Posterior cingulate gyrus (tissue), 11 donors: ENCODE results near the gene FAM131A.

ENCODE experiments used
- DNase-seq, 10 donors: peaks; one replicate each; pipeline versions ENCODE4 v3.0.0 to v3.0.0-alpha.2; 2020 to 2021; ENCODE audit warnings: mixed read lengths in 3 of 10
- intact Hi-C: fragments of 100-400 bp; cut with DNase I; formaldehyde crosslinking; loops from one replicate; pipeline ENCODE4 v1.15.1; 2023

FAM131A gene

GRCh38 chr3:184315871-184316661 lies 21.3 kb upstream of the FAM131A start:
- intact Hi-C loops, result loop anchor here (2.0 kb wide), 1 partner anchor 17 kb away; the partner anchor contains the start of gene PSMD2
- peak in 2 of 10 donors; percentile 67 to 72 for DNase-seq

DNA sequence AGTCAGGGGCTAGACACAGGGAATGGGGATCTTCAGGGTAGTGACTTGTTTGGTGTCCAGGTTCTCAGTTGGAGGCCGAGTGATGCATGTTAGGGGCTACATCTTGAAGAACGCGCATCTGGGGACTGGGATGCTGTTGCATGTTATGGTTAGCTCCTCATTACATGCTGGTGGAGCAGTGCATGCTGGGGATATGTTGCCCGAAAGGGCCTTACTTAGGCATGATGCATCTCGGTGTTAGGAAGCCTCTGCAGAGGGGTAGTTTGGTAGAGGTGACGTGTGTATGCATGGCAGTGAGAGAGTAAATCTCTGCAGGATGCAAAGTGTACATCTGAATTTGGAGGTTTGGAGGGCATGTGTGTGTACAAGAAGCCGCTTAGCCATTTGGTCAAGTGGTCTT lies 20.6 kb upstream of the FAM131A start:
- intact Hi-C loops, result no loop called here
- peak in 2 of 10 donors; percentile 7 to 47 for DNase-seq

GRCh38 chr3:184317201-184317600 lies 20.2 kb upstream of the FAM131A start:
- intact Hi-C loops, result no loop called here

GRCh38 chr3:184320104-184320445 lies 17.3 kb upstream of the FAM131A start:
- intact Hi-C loops, result loop anchor here (2.0 kb wide), 1 partner anchor 17 kb away; the partner anchor contains the start of gene FAM131A
- DNase-seq, result peak; percentile 91 to 99 (median 96)

More at GRCh38 chr3:184317201-184317600, 20.2 kb upstream of the FAM131A start:
- peak in 2 of 10 donors; percentile 22 to 32 for DNase-seq

- peak in 2 of 10 donors; percentile 60 to 63 for DNase-seq
- intact Hi-C loops, result loop anchor here (2.0 kb wide), 1 partner anchor 15 kb away; the partner anchor contains the start of gene FAM131A
Observed at GRCh38 chr3:184321666-184322065, 15.7 kb upstream of the FAM131A start.

DNA sequence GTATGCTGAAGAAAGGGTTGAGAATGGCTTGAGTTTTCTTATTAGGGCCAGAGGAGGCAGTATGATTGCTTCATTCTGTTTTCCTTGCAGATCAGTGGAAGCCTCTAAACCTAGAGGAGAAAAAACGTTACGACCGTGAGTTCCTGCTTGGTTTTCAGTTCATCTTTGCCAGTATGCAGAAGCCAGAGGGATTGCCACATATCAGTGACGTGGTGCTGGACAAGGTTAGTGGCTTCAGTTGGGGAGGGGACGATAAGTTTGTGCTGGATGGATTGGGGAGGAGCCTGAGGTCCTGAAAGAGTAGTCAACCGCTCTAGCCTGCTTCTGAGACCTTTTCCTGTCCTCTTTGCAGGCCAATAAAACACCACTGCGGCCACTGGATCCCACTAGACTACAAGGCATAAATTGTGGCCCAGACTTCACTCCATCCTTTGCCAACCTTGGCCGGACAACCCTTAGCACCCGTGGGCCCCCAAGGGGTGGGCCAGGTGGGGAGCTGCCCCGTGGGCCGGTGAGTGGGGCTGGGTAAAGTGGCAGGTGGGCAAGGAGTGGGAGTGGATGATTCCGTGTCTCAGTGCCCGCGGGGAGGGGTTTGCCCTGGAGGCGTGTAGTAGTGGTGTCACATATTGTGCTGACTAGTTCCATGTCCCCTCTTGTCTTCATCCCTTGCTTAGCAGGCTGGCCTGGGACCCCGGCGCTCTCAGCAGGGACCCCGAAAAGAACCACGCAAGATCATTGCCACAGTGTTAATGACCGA lies 14.5 kb upstream of the FAM131A start:
- intact Hi-C loops, result no loop called here
- DNase-seq, result peak in 2 of 10 donors; percentile 29 to 50

DNA sequence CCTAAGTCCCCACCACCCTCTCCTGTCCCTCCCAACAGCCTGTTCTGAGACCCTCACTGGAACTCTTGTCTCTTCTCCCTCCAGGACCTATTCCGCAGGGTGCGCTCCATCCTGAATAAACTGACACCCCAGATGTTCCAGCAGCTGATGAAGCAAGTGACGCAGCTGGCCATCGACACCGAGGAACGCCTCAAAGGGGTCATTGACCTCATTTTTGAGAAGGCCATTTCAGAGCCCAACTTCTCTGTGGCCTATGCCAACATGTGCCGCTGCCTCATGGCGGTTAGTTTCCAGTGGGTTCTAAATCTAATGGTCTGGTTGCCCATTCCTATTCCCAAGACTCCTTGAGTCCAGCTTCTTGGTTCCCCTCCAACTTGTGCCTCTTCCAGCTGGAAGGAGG lies 13.7 kb upstream of the FAM131A start:
- intact Hi-C loops, result no loop called here
- DNase-seq, result peak in 2 of 10 donors; percentile 33 to 44

GRCh38 chr3:184325269-184325668 lies 12.1 kb upstream of the FAM131A start:
- peak in 2 of 10 donors; percentile 52 to 55 for DNase-seq
- intact Hi-C loops, result no loop called here

DNA sequence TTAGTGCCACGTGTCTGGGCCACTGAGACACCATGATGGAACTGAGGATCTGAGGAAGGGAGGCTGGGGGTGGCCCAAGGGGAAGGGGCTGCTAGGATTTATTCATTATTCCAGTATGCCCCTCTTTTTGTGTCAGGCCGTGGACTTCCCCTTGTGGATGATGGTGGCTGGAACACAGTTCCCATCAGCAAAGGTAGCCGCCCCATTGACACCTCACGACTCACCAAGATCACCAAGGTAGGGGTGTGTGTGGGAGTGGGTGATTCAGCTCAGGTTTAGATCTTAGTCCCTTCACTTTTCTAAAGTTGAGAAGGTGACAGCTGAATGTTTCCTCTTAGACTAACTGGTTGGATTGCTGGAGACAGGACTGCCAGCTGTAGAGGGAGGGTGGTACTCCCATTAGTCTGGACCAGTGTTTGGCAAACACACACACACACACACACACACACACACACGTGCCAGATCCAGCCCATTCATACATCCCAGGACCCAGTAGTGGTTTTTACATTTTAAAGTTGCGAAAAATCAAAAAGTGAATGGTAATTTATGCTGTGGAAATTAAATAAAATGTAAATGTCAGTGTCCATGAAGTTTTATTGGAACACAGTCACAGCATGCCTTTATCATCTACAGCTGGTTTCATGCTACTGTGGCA lies 11.6 kb upstream of the FAM131A start:
- DNase-seq, result peak in 1 of 10 donors; percentile 33
- intact Hi-C loops, result no loop called here

DNA sequence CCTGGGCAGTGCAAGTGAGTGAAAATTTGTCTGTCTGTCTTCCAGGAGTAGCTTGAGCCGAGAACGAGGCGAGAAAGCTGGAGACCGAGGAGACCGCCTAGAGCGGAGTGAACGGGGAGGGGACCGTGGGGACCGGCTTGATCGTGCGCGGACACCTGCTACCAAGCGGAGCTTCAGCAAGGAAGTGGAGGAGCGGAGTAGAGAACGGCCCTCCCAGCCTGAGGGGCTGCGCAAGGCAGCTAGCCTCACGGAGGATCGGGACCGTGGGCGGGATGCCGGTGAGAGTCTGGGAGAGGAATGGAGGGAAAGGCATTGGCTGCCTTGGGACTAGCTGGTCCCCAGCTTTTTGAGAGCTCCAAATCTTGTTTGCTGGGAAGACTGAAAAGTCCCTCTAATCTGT lies 10.2 kb upstream of the FAM131A start:
- intact Hi-C loops, result no loop called here

GRCh38 chr3:184328516-184328915 lies 8.9 kb upstream of the FAM131A start:
- peak in 2 of 10 donors; percentile 25 to 53 for DNase-seq
- intact Hi-C loops, result no loop called here

More for the DNA sequence above, 10.2 kb upstream of the FAM131A start:
- peak in 2 of 10 donors; percentile 75 to 79 for DNase-seq

DNA sequence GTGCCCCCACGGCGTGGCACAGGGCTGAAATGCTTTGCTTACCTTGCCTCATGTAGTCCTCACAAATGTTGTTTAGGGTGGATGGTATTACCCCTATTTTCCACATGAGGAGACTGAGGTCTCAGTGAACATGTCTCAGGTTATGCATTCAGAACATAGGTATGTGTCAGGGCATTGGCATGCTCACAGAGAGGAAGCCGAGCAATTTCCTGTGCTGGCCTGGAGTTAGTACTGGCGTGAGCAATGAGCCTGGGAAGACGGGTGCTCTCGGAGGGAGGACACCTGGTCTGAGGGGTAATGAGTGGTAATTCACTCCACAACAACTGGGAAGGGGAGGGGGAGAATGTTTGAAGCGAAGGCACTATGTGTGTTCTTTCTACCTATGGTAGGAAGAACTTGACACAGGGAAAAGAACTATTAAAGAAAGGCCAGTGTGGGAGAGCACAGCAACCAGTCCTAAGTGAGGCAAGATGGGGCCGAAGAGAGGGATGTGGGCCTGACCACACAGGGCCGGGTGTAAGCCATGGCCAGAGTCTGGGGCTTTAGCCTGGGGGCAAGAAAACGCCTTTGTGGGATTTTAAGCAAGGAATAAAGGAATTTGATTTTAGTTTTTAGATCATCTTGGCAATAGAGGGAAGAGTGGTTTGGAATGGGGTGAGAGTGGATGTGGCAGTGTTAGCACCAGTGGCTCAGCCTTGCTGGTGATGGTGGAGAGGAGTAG lies 4.9 kb upstream of the FAM131A start:
- intact Hi-C loops, result no loop called here
- peak in 2 of 10 donors; percentile 16 to 35 for DNase-seq

DNA sequence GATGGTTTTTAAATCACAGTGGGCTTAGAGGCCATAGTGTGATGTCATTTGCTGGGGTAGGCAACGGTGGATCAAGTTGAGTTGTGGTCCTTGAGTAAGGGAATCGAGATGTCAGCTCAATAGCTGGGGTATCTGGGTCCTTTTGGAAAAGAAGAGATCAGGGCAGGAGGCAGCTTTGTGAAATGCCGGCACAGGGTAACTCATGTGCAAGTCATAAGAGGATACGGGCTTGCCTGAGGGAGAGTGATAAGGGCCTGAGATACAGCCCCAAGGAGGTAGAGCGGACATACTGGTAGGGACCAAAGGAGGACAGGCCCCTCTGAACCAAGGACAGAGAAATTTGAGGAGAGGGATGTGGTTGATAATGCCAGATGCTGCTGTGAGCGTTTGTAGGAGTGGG lies 4.2 kb upstream of the FAM131A start:
- intact Hi-C loops, result no loop called here
- peak in 1 of 10 donors; percentile 2 for DNase-seq

GRCh38 chr3:184333700-184334099 lies 3.7 kb upstream of the FAM131A start:
- DNase-seq, result peak in 2 of 10 donors; percentile 33 to 45
- intact Hi-C loops, result no loop called here

- intact Hi-C loops, result no loop called here
- peak in 3 of 10 donors; percentile 69 to 77 (median 70) for DNase-seq
Observed at GRCh38 chr3:184334470-184335158, 2.8 kb upstream of the FAM131A start.

GRCh38 chr3:184335291-184335660 lies 2.1 kb upstream of the FAM131A start:
- peak in 1 of 10 donors; percentile 53 for DNase-seq
- intact Hi-C loops, result no loop called here

DNA sequence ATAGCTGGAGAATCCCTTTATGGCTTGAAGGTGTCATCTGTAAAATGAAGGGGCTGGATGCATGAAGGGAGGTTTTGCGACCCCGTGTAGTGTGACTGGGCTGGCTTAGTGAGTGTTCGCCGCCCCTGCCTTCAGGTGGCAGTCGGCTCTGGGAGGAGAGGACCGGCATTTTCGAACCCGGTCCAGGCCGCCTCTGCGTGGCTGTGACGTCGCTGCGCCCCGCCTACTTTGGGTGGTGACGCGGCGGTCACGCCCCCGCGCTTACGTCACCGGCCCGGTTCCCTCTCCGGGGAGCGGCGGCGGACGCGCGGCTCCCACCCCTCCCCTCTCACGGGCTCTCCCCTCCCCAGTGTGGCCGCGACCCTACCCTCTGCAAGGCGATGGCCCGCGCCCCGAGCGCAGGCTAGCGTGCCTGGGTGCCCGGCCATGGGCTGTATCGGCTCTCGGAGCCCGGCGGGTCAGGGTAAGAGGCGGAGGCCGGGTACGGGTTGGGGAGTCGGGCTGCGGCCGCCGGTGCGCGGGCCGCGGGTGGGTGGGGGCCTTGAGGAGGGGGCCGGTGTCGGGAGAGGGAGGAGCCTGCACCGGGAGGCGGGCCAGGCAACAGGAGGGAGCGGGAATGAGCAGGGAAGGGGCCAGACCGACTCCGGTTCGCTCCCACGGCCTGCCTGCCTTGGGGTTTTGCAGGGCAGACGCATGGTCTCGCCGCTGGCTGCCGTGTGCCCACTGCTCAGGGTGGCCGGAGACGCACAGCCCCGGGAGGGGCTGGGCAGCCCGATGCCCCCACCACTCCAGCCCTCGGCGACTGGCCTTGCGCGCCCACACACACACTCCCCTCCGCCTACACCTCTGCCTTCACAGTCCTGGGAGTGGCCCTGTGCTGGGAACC lies 1.5 kb upstream of the FAM131A start:
- intact Hi-C loops, result loop anchor here (2.0 kb wide), 1 partner anchor 15 kb away; no protein-coding TSS in a partner anchor
- DNase-seq, result peak; percentile 87 to 99 (median 92)
